SK-N-SH (cell line): ENCODE data around the gene RFX1.

Experiments used
- CHD2 ChIP-seq: fragments of 150-350 bp; IDR thresholded peaks from 2 replicates; pipeline ENCODE4 v1.6.1; 2018; ENCODE audit warnings: low read length; ENCODE audit not compliant: partially characterized antibody
- EP300 ChIP-seq, 2 experiments: IDR thresholded peaks; 2 replicates each; pipeline versions ENCODE4 v1.4.0 to v1.6.1; 2012; ENCODE audit warnings: borderline replicate concordance in 1 of 2, low read depth in 1 of 2, low read length in 1 of 2
- EZH2phosphoT487 ChIP-seq: fragments of 200-600 bp; sonication (generic); IDR thresholded peaks from 2 replicates; pipeline ENCODE4 v1.6.1; 2017; ENCODE audit warnings: low read depth, mixed run types, mild to moderate bottlenecking, antibody characterized with exemption, moderate library complexity, borderline replicate concordance
- FOXJ3 ChIP-seq: sonication (generic); formaldehyde crosslinking; IDR thresholded peaks from 2 replicates; pipeline ENCODE4 v1.5.1; 2020; ENCODE audit warnings: mild to moderate bottlenecking, missing genetic modification reagents
- FOXM1 ChIP-seq: IDR thresholded peaks from 2 replicates; pipeline ENCODE4 v1.4.0; 2012; ENCODE audit warnings: low read depth, mild to moderate bottlenecking
- POLR2AphosphoS5 ChIP-seq: IDR thresholded peaks from 2 replicates; pipeline ENCODE4 v1.6.1; 2012; ENCODE audit warnings: low read depth, low read length
- RAD21 ChIP-seq: IDR thresholded peaks from 2 replicates; pipeline ENCODE4 v1.6.1; 2012; ENCODE audit warnings: mild to moderate bottlenecking, low read length
- RFX5 ChIP-seq: IDR thresholded peaks from 2 replicates; pipeline ENCODE4 v1.6.1; 2012; ENCODE audit warnings: mild to moderate bottlenecking, improper control_type of control experiment, low read length
- SIN3A ChIP-seq: IDR thresholded peaks from 2 replicates; pipeline ENCODE4 v1.6.1; 2012; ENCODE audit warnings: low read depth, mild to moderate bottlenecking, low read length, moderate library complexity, borderline replicate concordance
- TAF1 ChIP-seq: IDR thresholded peaks from 2 replicates; pipeline ENCODE4 v1.6.1; 2012; ENCODE audit warnings: low read depth, mild to moderate bottlenecking, low read length, moderate library complexity, borderline replicate concordance
- TF ChIP-seq, protein P1 (sequence below): IDR thresholded peaks from 2 replicates; pipeline ENCODE4 v1.6.1; 2012; ENCODE audit warnings: mild to moderate bottlenecking, low read depth, low read length, moderate library complexity
- TF ChIP-seq, protein P2 (sequence below): fragments of 200-600 bp; sonication (generic); IDR thresholded peaks from 2 replicates; pipeline ENCODE4 v1.6.1; 2017; ENCODE audit warnings: antibody characterized with exemption, mild to moderate bottlenecking, moderate library complexity
- TF ChIP-seq, protein P3 (sequence below): IDR thresholded peaks from 2 replicates; pipeline ENCODE4; 2012

DNA sequence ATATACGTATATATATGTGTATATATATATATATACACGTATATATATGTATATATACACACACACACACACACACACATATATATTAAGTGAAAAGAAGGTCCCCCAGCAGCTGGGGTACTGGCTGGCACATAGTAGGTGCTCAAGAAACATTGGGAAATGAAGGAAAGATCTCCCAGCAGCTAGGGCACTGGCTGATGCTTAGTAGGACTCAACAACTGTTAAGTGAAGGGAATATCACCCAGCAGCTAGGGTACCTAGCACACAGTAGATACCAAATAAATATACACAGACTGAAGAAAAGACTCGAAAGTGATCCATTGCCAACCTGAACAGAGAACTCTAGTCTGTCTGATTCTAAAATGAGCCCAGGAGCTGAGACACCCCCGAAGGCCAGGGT lies 80.1 kb downstream of the RFX1 start:
- TF ChIP-seq, protein P1, sequence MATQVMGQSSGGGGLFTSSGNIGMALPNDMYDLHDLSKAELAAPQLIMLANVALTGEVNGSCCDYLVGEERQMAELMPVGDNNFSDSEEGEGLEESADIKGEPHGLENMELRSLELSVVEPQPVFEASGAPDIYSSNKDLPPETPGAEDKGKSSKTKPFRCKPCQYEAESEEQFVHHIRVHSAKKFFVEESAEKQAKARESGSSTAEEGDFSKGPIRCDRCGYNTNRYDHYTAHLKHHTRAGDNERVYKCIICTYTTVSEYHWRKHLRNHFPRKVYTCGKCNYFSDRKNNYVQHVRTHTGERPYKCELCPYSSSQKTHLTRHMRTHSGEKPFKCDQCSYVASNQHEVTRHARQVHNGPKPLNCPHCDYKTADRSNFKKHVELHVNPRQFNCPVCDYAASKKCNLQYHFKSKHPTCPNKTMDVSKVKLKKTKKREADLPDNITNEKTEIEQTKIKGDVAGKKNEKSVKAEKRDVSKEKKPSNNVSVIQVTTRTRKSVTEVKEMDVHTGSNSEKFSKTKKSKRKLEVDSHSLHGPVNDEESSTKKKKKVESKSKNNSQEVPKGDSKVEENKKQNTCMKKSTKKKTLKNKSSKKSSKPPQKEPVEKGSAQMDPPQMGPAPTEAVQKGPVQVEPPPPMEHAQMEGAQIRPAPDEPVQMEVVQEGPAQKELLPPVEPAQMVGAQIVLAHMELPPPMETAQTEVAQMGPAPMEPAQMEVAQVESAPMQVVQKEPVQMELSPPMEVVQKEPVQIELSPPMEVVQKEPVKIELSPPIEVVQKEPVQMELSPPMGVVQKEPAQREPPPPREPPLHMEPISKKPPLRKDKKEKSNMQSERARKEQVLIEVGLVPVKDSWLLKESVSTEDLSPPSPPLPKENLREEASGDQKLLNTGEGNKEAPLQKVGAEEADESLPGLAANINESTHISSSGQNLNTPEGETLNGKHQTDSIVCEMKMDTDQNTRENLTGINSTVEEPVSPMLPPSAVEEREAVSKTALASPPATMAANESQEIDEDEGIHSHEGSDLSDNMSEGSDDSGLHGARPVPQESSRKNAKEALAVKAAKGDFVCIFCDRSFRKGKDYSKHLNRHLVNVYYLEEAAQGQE, result no peak
- TF ChIP-seq, protein P2, sequence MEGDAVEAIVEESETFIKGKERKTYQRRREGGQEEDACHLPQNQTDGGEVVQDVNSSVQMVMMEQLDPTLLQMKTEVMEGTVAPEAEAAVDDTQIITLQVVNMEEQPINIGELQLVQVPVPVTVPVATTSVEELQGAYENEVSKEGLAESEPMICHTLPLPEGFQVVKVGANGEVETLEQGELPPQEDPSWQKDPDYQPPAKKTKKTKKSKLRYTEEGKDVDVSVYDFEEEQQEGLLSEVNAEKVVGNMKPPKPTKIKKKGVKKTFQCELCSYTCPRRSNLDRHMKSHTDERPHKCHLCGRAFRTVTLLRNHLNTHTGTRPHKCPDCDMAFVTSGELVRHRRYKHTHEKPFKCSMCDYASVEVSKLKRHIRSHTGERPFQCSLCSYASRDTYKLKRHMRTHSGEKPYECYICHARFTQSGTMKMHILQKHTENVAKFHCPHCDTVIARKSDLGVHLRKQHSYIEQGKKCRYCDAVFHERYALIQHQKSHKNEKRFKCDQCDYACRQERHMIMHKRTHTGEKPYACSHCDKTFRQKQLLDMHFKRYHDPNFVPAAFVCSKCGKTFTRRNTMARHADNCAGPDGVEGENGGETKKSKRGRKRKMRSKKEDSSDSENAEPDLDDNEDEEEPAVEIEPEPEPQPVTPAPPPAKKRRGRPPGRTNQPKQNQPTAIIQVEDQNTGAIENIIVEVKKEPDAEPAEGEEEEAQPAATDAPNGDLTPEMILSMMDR, result no peak
- TF ChIP-seq, protein P3, sequence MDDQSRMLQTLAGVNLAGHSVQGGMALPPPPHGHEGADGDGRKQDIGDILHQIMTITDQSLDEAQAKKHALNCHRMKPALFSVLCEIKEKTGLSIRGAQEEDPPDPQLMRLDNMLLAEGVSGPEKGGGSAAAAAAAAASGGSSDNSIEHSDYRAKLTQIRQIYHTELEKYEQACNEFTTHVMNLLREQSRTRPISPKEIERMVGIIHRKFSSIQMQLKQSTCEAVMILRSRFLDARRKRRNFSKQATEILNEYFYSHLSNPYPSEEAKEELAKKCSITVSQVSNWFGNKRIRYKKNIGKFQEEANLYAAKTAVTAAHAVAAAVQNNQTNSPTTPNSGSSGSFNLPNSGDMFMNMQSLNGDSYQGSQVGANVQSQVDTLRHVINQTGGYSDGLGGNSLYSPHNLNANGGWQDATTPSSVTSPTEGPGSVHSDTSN, result no peak
- TF ChIP-seq POLR2AphosphoS5 (no peak), TAF1 (no peak), RAD21 (no peak), EZH2phosphoT487 (no peak), SIN3A (no peak), CHD2 (no peak), FOXJ3 (CRISPR knock-in tag) (no peak), EP300 (IDR thresholded peaks at IDR 0.05; ENCODE audit: borderline replicate concordance in 1 of 2, low read depth in 1 of 2, low read length in 1 of 2) (no peak), FOXM1 (no peak), RFX5 (no peak)
